Mucosa of rectum (tissue), 2 donors: ENCODE data around the gene AMZ1.

Experiments
- H3K27ac ChIP-seq, 2 donors: one replicate each; pipeline ENCODE4 v1.7.0; 2013; ENCODE audit warnings: inconsistent platforms in 2 of 2, low read depth in 2 of 2, low read length in 2 of 2
- H3K27me3 ChIP-seq, 2 donors: one replicate each; pipeline ENCODE4 v1.7.0; 2013; ENCODE audit warnings: low read length in 2 of 2; ENCODE audit not compliant: control insufficient read depth in 2 of 2, insufficient read depth in 2 of 2
- H3K36me3 ChIP-seq, 2 donors: one replicate each; pipeline ENCODE4 v1.7.0; 2013; ENCODE audit warnings: low read length in 2 of 2; ENCODE audit not compliant: control insufficient read depth in 2 of 2, insufficient read depth in 2 of 2
- H3K4me1 ChIP-seq, 2 donors: one replicate each; pipeline ENCODE4 v1.7.0; 2013; ENCODE audit warnings: low read length in 2 of 2, mild to moderate bottlenecking in 1 of 2; ENCODE audit not compliant: control insufficient read depth in 2 of 2, insufficient read depth in 2 of 2
- H3K4me3 ChIP-seq, 2 donors: one replicate each; pipeline ENCODE4 v1.7.0; 2013; ENCODE audit warnings: low read length in 2 of 2
- H3K9ac ChIP-seq, 2 donors: one replicate each; pipeline ENCODE4 v1.7.0; 2013; ENCODE audit warnings: low read length in 2 of 2, low read depth in 1 of 2, mild to moderate bottlenecking in 1 of 2
- H3K9me3 ChIP-seq, 2 donors: one replicate each; pipeline ENCODE4 v1.7.0; 2013; ENCODE audit warnings: low read length in 2 of 2; ENCODE audit not compliant: control insufficient read depth in 2 of 2
- donor health status: healthy.
- donor health status: Normal muscosa, but diverticular disease.

AMZ1 gene

DNA sequence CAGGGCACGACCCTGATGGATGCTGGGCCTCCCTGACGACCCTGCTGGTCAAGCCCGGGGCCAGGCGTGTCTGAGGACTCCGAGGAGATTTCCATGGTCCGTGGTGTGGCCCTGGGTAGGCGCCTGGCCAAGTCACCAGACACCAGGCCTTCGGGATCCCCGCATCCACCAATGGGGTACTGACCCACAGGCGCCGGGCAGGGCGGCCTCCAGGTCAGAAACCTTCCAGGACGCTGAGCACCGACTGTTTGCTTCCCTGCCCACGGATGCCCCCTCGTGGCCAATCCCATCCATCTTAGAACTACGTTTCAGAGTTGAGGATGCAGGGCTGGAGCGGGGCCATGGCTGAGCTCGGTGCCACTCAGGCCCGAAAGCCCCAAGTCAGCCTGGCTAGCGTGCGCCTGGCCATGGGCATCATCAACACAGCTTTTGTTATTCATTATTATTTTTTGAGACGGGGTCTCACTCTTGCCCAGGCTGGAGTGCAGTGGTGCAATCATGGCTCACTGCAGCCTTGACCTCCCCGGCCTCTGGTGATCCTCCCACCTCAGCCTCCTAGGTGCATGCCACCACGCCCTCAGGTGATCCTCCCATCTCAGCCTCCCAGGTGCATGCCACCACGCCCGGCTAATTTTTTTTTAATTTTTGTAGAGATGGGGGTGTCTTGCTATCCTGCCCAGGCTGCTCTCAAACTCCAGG is 7.1 kb upstream of the AMZ1 start:
- no peaks in the 10 kb centered on the region for H3K36me3 ChIP-seq
- no peak overlapping the region for H3K4me3 ChIP-seq
- H3K9me3 ChIP-seq, result no peaks in the 10 kb centered on the region
- H3K27ac ChIP-seq, result no peak overlapping the region
- H3K4me1 ChIP-seq, result no peaks in the 10 kb centered on the region
- peaks cover 2 to 9% of the 10 kb centered on the region in 2 donors for H3K27me3 ChIP-seq
- no peak overlapping the region for H3K9ac ChIP-seq

DNA sequence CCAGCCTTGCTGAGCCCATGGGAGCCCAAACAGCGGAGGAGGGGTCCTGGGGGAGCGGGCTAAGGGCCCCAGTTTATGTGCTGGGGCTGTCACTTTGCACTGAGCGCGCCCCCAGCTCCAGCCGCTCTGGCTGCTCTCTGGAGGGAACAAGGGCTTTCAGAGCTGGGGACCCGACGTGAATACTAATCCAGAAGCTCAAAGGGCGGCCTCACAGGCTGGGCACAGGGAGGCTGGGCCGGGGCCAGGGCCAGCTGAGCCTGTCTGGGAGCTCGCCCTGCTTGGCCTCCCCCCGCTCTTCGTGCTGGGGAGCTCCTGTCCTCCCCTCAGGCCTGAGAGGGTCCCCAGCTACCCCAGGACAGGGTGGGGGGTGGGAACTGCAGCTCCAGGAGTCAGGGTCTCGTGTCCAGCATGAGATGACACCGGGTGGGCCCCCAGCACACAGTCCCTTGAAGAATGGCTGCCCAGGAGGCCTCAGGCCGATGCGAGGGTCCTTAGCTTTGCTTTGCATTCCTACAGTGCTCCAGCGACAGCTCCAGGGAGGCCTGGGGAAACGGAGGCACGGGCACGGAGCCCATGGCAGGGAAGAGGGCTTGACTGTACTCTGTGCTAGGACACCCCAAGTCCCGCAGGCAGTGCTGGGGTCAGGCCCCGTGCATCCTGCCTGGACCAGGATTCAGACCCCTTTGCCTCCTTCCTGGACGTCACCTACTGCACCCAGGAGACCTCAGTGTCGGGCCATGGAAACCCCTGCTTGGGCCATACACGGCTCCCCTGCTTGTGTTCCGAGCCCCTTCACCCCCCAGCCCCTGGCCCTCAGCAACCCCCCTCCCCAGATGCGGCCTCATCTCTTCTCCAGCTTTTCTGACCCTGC is 5.8 kb upstream of the AMZ1 start:
- Histone ChIP-seq H3K27me3 (peaks cover 6 to 18% of the 10 kb centered on the region in 2 donors), H3K9me3 (no peaks in the 10 kb centered on the region), H3K27ac (no peak overlapping the region), H3K4me1 (no peaks in the 10 kb centered on the region), H3K4me3 (no peak overlapping the region), H3K9ac (no peak overlapping the region), H3K36me3 (no peaks in the 10 kb centered on the region)

DNA sequence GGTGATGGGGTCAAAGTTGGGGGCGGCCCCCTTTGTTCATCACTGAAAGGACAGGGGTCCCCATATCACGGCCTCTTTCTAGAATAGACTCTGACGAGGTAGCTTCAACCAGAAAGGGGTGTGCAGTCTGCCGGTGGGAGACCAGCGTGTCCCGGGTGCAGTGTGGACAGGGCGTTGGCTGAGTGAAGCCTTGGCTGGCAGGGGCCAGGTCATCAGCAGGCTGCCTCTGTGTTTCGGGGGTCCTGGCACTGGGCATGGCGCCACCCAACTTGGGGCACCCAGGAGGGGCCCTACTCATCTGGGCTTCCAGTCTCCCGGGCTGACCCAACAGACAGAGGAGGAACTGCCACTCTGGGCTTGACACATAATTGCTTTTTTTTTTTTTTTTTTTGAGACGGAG is 3.5 kb upstream of the AMZ1 start:
- Histone ChIP-seq H3K27me3 (peaks cover 22 to 36% of the 10 kb centered on the region in 2 donors), H3K27ac (no peak overlapping the region), H3K9ac (no peak overlapping the region), H3K9me3 (no peaks in the 10 kb centered on the region), H3K4me3 (no peak overlapping the region), H3K4me1 (peaks cover 0 to 2% of the 10 kb centered on the region in 2 donors), H3K36me3 (no peaks in the 10 kb centered on the region)

DNA sequence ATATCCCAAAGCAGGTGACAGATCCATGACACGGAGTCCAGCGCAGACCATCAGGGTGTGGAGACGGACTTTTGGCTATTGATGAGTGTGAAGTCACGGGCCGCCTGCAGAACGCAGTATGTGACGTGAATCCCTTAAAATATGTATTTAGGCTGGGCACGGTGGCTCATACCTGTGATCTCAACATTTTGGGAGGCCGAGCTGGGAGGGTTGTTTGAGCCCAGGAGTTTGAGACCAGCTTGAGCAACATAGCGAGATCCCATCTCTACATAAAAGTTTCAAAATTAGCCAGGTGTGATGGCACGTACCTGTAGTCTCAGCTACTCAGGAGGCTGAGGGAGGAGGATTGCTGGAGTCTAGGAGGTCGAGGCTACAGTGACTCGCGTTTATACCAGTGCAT is 1.9 kb upstream of the AMZ1 start:
- H3K9me3 ChIP-seq, result no peaks in the 10 kb centered on the region
- peaks cover 0 to 2% of the 10 kb centered on the region in 2 donors for H3K4me1 ChIP-seq
- no peak overlapping the region for H3K9ac ChIP-seq
- H3K4me3 ChIP-seq, result no peak overlapping the region
- no peaks in the 10 kb centered on the region for H3K36me3 ChIP-seq
- H3K27me3 ChIP-seq, result peaks cover 31 to 43% of the 10 kb centered on the region in 2 donors
- H3K27ac ChIP-seq, result no peak overlapping the region

DNA sequence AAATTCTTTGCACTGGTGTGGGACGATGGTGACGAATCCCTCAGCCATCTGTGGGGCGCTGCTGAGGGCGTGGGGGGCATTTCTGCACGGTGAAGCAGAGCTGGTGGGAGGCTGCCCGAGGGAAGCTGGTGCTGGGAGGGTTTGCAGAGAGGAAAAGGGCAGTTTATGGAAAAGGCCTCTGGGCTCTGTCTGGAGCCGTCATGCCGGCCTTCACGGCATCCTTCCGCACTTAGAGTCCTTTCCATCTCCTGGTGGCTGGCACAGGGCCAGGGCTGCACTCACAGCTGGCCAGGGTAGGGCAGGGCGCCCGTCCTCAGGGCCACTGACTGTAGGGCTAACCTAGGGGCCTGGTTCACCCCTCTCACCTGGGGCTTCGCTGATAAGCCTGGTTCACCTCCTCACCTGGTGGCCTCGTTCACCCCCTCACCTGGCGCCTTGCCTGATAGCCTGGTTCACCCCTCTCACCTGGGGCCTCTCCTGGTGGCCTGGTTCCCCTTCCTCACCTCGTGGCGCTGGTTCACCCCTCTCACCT is 598 bp upstream of the AMZ1 start:
- Histone ChIP-seq H3K27ac (no peak overlapping the region), H3K4me3 (no peak overlapping the region), H3K9ac (no peak overlapping the region), H3K4me1 (peaks cover 0 to 2% of the 10 kb centered on the region in 2 donors), H3K36me3 (no peaks in the 10 kb centered on the region), H3K27me3 (peaks cover 34 to 45% of the 10 kb centered on the region in 2 donors), H3K9me3 (no peaks in the 10 kb centered on the region)

DNA sequence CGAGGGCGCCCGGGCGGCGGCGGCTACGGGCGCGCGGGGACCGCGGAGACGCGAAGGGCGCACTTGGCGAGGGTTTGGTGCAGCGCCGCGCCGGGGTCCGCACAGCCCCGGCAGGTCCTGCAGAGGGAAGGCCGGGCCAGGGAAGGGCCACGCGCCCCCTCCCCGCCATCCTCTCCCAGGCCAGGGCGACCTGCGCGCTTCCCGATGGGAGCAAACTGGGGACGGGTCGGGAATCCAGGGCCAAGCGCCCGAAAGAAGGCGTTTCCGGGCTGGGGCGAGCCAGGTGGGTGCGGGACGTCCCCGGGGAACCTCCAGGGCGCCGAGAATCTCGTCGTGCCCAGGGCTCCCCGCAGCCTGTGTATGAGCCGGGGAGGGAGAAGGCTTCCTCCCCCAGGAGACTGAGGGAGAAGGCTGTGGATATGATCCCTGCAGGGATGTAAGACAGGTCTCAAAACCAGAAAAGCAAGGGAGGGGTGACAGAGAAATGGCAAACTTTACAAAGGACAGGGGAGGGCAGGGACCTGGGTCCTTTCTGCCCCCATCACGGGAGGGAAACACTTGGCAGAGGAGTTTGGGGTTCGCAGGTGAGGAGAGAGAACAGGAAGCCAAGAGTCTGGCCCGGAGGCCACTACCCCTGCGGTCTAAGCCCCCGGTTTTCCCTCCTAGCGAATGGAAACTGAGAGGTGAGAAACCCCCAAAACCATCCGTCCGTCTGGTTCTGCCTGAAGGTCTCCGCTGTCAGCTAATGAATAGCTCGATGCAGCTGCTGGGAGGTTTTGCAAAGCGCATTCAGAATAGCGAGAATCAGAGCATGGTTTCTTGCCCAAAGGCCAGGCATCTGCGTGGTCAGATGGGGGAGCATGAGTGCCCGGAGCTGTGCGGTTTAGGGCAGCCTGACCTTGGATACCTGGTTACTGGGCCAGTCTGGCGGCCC is 674 bp downstream of the AMZ1 start:
- H3K27me3 ChIP-seq, result peaks cover 34 to 49% of the 10 kb centered on the region in 2 donors
- H3K9me3 ChIP-seq, result no peaks in the 10 kb centered on the region

DNA sequence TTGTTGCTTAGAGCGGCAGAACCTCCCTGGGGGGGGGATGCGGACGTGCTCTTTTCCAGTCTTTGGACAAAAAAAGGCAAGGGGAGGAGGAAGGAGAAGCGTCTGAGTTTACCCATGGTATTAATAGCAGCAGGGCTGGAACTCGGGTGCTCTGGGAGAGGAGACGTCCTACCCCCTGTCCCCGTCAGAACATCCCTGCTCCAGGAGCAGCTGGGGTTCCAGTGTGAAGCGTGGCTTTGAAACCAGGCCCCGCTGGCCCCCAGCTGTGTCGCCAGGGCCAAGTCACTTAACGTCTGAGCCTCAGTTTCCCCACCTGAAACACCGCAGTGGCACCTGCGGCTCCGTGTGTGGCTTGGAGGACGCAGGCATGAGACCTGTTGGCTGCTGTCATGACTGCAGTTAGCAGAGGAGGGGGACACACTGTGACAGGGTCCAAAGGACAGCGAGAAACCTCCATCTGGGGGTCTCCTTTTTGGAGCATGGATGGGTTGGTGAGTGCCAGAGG is 1.4 kb downstream of the AMZ1 start:
- H3K9ac ChIP-seq, result no peak overlapping the region
- no peak overlapping the region for H3K27ac ChIP-seq
- H3K9me3 ChIP-seq, result no peaks in the 10 kb centered on the region
- no peak overlapping the region for H3K4me3 ChIP-seq
- H3K4me1 ChIP-seq, result peaks cover 0 to 7% of the 10 kb centered on the region in 2 donors
- H3K36me3 ChIP-seq, result no peaks in the 10 kb centered on the region
- H3K27me3 ChIP-seq, result peaks cover 34 to 49% of the 10 kb centered on the region in 2 donors

More for the DNA sequence above, 674 bp downstream of the AMZ1 start:
- no peak overlapping the region for H3K4me3 ChIP-seq
- no peak overlapping the region for H3K27ac ChIP-seq
- peaks cover 0 to 7% of the 10 kb centered on the region in 2 donors for H3K4me1 ChIP-seq
- H3K9ac ChIP-seq, result no peak overlapping the region
- no peaks in the 10 kb centered on the region for H3K36me3 ChIP-seq

DNA sequence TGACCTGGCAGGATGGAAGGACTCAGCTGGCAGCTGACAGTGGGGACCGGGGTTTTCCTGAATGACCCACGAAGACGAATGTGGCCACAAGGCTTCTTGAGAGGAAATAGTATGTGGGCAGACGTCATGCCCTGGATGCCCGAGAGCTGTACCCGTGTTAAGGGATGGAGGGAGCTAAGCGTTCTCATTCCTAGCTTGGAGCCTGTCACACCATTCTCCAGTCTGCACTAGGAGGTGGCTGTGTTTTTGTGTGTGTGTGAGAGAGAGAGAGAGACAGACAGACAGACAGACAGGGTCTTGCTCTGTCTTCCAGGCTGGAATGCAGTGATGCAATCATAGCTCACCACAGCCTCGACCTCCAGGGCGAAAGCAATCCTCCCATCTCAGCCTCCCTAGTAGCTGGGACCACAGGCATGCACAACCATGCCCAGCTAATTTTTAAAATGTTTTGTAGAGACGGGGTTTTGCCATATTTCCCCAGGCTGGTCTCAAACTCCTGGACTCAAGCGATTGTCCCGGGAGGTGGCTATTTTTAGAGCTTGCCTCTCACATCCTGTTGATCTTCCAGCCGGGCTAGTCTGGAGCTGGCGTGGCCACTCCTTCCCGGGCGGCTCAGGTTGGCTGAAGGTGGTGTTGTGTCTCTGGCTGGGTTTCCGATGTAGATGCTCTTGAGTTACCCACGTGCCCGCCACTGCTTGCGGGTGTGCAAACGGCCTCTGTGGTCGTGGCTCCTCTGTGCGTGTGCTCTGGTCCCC is 2.1 kb downstream of the AMZ1 start:
- Histone ChIP-seq H3K27ac (no peak overlapping the region), H3K4me1 (peaks cover 0 to 7% of the 10 kb centered on the region in 2 donors), H3K4me3 (no peak overlapping the region), H3K36me3 (no peaks in the 10 kb centered on the region), H3K27me3 (peaks cover 34 to 49% of the 10 kb centered on the region in 2 donors), H3K9me3 (no peaks in the 10 kb centered on the region), H3K9ac (no peak overlapping the region)
